Liver (tissue), 9 donors: Measurements from ENCODE around the gene PREX1. TPM values are rescaled to one million over a fixed set of nuclear protein-coding genes. Genes with fewer than 3 reads are reported as not detected.

Experiments used
- DNase-seq: peaks from one replicate; pipeline ENCODE4 v3.0.0-alpha.2; 2017; ENCODE audit warnings: low spot score
- H3K27ac ChIP-seq, 2 donors: one replicate each; pipeline ENCODE4 v1.7.0; 2013; ENCODE audit warnings: inconsistent platforms in 2 of 2, low read length in 2 of 2, control low read depth in 1 of 2, low read depth in 1 of 2, mild to moderate bottlenecking in 1 of 2
- H3K27me3 ChIP-seq, 4 donors: one replicate each; pipeline versions ENCODE4 v1.6.1 to v1.7.0; 2013; ENCODE audit warnings: low read length in 3 of 4, inconsistent platforms in 1 of 4, mild to moderate bottlenecking in 1 of 4, moderate library complexity in 1 of 4; ENCODE audit not compliant: control insufficient read depth in 4 of 4, insufficient read depth in 4 of 4
- H3K36me3 ChIP-seq, 4 donors: one replicate each; pipeline versions ENCODE4 v1.6.1 to v1.7.0; 2013; ENCODE audit warnings: low read length in 3 of 4, mild to moderate bottlenecking in 3 of 4, low read depth in 1 of 4, moderate library complexity in 1 of 4; ENCODE audit not compliant: control insufficient read depth in 4 of 4, insufficient read depth in 3 of 4
- H3K4me1 ChIP-seq, 4 donors: one replicate each; pipeline versions ENCODE4 v1.6.1 to v1.7.0; 2013; ENCODE audit warnings: low read length in 3 of 4, mild to moderate bottlenecking in 3 of 4, moderate library complexity in 1 of 4; ENCODE audit not compliant: control insufficient read depth in 4 of 4, insufficient read depth in 4 of 4
- H3K4me3 ChIP-seq, 3 donors: one replicate each; pipeline versions ENCODE4 v1.6.1 to v1.7.0; 2013; ENCODE audit warnings: low read length in 3 of 3, control low read depth in 1 of 3, low read depth in 1 of 3, mild to moderate bottlenecking in 1 of 3
- H3K9ac ChIP-seq, 2 donors: one replicate each; pipeline ENCODE4 v1.7.0; 2013; ENCODE audit warnings: low read length in 2 of 2, mild to moderate bottlenecking in 2 of 2, moderate library complexity in 2 of 2, control low read depth in 1 of 2, low read depth in 1 of 2
- H3K9me3 ChIP-seq, 4 donors: one replicate each; pipeline versions ENCODE4 v1.6.1 to v1.7.0; 2013; ENCODE audit warnings: low read length in 3 of 4; ENCODE audit not compliant: control insufficient read depth in 4 of 4
- ATF3 ChIP-seq: IDR thresholded peaks from 2 replicates; pipeline ENCODE4 v1.6.1; 2016; ENCODE audit warnings: antibody characterized with exemption
- CTCF ChIP-seq: fragments of 150-350 bp; IDR thresholded peaks from 2 replicates; pipeline ENCODE4 v1.5.1; 2017; ENCODE audit warnings: improper control_type of control experiment, low read depth, low read length; ENCODE audit not compliant: missing input control
- EGR1 ChIP-seq, 2 donors: IDR thresholded peaks; 2 replicates each; pipeline ENCODE4 v1.6.1; 2016 to 2018; ENCODE audit warnings: antibody characterized with exemption in 2 of 2, low read depth in 2 of 2
- FOXA1 ChIP-seq: IDR thresholded peaks from 2 replicates; pipeline ENCODE4 v1.6.1; 2016; ENCODE audit warnings: antibody characterized with exemption
- FOXA2 ChIP-seq: IDR thresholded peaks from 2 replicates; pipeline ENCODE4 v1.6.1; 2016; ENCODE audit warnings: antibody characterized with exemption
- HNF4A ChIP-seq, 2 donors: conservative IDR thresholded peaks; 2 replicates each; pipeline ENCODE4 v1.6.1; 2016; ENCODE audit warnings: antibody characterized with exemption in 2 of 2, mild to moderate bottlenecking in 2 of 2
- HNF4G ChIP-seq: IDR thresholded peaks from 2 replicates; pipeline ENCODE4 v1.6.1; 2016; ENCODE audit warnings: antibody characterized with exemption
- JUND ChIP-seq, 2 donors: IDR thresholded peaks; 2 replicates each; pipeline ENCODE4 v1.6.1; 2016; ENCODE audit warnings: antibody characterized with exemption in 2 of 2
- NR2F2 ChIP-seq: IDR thresholded peaks from 2 replicates; pipeline ENCODE4 v1.6.1; 2016; ENCODE audit warnings: antibody characterized with exemption
- REST ChIP-seq: IDR thresholded peaks from 2 replicates; pipeline ENCODE4 v1.6.1; 2016; ENCODE audit warnings: antibody characterized with exemption, mild to moderate bottlenecking
- RXRA ChIP-seq, 2 donors: IDR thresholded peaks; 2 replicates each; pipeline ENCODE4 v1.6.1; 2017 to 2018; ENCODE audit warnings: antibody characterized with exemption in 2 of 2, mild to moderate bottlenecking in 1 of 2
- SP1 ChIP-seq: IDR thresholded peaks from 2 replicates; pipeline ENCODE4 v1.6.1; 2018; ENCODE audit warnings: antibody characterized with exemption, mild to moderate bottlenecking
- TAF1 ChIP-seq: conservative IDR thresholded peaks from 2 replicates; pipeline ENCODE4 v1.6.1; 2016; ENCODE audit warnings: antibody characterized with exemption, mild to moderate bottlenecking
- YY1 ChIP-seq: IDR thresholded peaks from 2 replicates; pipeline ENCODE4 v1.6.1; 2016; ENCODE audit warnings: antibody characterized with exemption, mild to moderate bottlenecking
- WGBS: extraction: QIAGEN DNeasy Blood & Tissue Kit; methylation state at CpG from one replicate; pipeline ENCODE4 v1.1.7; 2013; 5-methylcytosine and 5-hydroxymethylcytosine counted together
- polyA plus RNA-seq, 2 donors: library from polyadenylated mRNA; stranded (reverse) in 1 of 2; unstranded in 1 of 2; fragments of 200-250 nt in 1 of 2; fragments of >200 nt in 1 of 2; fragmentation: Nextera tagmentation in 1 of 2; extraction: Ambion mirVana in 1 of 2; gene quantifications; one replicate each; pipeline versions ENCODE4 v1.2.1 to v1.2.3, GENCODE V29; 2013 to 2015
- total RNA-seq, 2 donors: library from RNA; depleted of rRNA; stranded (reverse); fragments of >200 nt; gene quantifications; one replicate each; pipeline ENCODE4 v1.2.3, GENCODE V29; 2014
- TF ChIP-seq, protein P1 (sequence below): IDR thresholded peaks from 2 replicates; pipeline ENCODE4 v1.6.1; 2016; ENCODE audit warnings: antibody characterized with exemption
- TF ChIP-seq, protein P2 (sequence below): IDR thresholded peaks from 2 replicates; pipeline ENCODE4 v1.6.1; 2016; ENCODE audit warnings: antibody characterized with exemption
- donor health status: healthy.
- donor health status: healthy.
- donor health status: healthy.
- donor health status: healthy.
- donor health status: healthy.

PREX1 gene
- total and polyA plus RNA-seq, 4 donors: 2.2 to 18.0 (median 10.8) TPM

GRCh38 chr20:48686238-48687116, 141.3 kb downstream of the PREX1 start:
- Histone ChIP-seq H3K27ac (no peak overlapping the region), H3K9ac (no peak overlapping the region), H3K36me3 (no peaks in the 10 kb centered on the region), H3K4me3 (no peak overlapping the region), H3K4me1 (peaks cover 5 to 34% (median 17%) of the 10 kb centered on the region in 4 donors), H3K9me3 (no peaks in the 10 kb centered on the region), H3K27me3 (no peaks in the 10 kb centered on the region)
- no peak for TF ChIP-seq FOXA1
- TF ChIP-seq REST: no peak
- TF ChIP-seq NR2F2: peak; percentile 30
- peak; percentile 29 to 56 for TF ChIP-seq HNF4A (conservative IDR thresholded peaks at IDR 0.05)
- TF ChIP-seq, protein P1, sequence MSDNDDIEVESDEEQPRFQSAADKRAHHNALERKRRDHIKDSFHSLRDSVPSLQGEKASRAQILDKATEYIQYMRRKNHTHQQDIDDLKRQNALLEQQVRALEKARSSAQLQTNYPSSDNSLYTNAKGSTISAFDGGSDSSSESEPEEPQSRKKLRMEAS: no peak
- WGBS: 60% methylated on average over 19 of the region's 19 CpGs
- DNase-seq: no peak

DNA sequence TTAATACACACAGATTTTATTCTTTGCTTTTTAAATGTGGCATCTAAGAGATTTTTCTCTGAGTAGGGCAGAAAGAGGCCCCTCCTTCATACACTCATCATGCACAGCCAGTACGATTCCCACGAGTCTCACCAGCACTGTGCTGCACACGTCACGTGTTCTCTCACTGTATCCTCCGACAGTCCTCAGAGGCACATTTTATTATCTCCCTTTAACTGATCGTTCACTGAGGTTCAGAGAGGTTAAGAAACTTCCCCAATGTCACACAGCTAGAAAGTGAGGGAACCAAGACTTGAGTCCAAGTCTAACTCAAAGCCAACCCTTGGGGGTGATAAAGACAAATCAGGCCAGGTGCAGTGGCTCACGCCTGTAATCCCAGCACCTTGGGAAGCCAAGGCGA, 142.5 kb downstream of the PREX1 start:
- TF ChIP-seq HNF4G (no peak), RXRA (IDR thresholded peaks at IDR 0.05) (no peak), JUND (IDR thresholded peaks at IDR 0.05) (no peak), ATF3 (no peak), REST (no peak), FOXA2 (no peak), FOXA1 (no peak), CTCF (no peak), YY1 (no peak), EGR1 (IDR thresholded peaks at IDR 0.05; ENCODE audit: low read depth in 2 of 2) (no peak), TAF1 (no peak), HNF4A (conservative IDR thresholded peaks at IDR 0.05) (no peak), NR2F2 (no peak), SP1 (no peak)
- TF ChIP-seq, protein P2, sequence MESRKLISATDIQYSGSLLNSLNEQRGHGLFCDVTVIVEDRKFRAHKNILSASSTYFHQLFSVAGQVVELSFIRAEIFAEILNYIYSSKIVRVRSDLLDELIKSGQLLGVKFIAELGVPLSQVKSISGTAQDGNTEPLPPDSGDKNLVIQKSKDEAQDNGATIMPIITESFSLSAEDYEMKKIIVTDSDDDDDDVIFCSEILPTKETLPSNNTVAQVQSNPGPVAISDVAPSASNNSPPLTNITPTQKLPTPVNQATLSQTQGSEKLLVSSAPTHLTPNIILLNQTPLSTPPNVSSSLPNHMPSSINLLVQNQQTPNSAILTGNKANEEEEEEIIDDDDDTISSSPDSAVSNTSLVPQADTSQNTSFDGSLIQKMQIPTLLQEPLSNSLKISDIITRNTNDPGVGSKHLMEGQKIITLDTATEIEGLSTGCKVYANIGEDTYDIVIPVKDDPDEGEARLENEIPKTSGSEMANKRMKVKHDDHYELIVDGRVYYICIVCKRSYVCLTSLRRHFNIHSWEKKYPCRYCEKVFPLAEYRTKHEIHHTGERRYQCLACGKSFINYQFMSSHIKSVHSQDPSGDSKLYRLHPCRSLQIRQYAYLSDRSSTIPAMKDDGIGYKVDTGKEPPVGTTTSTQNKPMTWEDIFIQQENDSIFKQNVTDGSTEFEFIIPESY: no peak
- TF ChIP-seq, protein P1: no peak
- Histone ChIP-seq H3K9ac (no peak overlapping the region), H3K9me3 (no peaks in the 10 kb centered on the region), H3K36me3 (no peaks in the 10 kb centered on the region), H3K27me3 (no peaks in the 10 kb centered on the region), H3K27ac (no peak overlapping the region), H3K4me3 (no peak overlapping the region), H3K4me1 (peaks cover 5 to 34% (median 17%) of the 10 kb centered on the region in 4 donors)
- 87% methylated on average over 8 of the region's 8 CpGs for WGBS
- no peak for DNase-seq
